ENCODE results near the gene S100A6. TPM values are rescaled to one million over a fixed set of nuclear protein-coding genes. Genes with fewer than 3 reads are reported as not detected.

S100A6 gene
- total and polyA plus RNA-seq, 8 donors, result 154 to 2,520 (median 634) TPM

DNA sequence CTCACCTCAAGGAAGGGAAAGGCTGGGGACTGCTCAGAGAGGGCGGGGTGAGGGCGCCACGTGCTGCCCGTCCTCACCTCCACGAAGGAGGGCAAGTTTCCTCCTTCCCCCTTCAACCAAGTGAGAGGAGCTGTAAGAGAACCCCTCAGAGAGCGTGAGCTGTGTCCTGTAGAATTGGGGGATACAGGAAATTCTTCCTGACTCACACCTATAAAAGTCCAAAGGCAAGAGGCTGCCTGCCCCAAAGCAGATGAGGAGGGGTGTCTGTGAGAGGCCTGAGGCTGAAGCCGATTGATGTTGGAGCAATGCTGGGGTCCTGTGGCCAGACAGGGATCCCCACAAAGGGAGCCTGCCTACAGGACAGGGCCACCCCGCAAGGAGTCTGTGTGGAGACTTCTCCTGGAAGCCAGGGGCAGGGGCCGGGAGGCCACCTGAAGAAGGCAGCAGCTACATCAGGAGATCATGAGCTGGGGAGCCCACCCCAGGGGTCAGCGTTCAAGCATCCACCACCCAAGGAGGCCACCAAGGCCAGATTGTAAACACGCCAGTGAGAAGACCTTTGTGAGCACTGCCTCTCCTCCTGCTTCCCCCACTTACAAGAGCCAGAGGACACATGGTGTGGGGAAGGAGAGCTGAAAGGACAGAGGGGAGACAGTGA is 27.7 kb downstream of the S100A6 start:
- WGBS, 5 donors, result 76 to 95% (median 82%) methylated on average over 7 to 11 of the region's 11 CpGs
- H3K4me3 ChIP-seq, result no peak overlapping the region
- intact Hi-C loops (cut with DNase I; ENCODE audit: low total_unique reads), result no loop called here
- TF ChIP-seq POLR2A (IDR thresholded peaks at IDR 0.05) (no peak), POLR2AphosphoS5 (IDR thresholded peaks at IDR 0.05) (no peak), EP300 (IDR thresholded peaks at IDR 0.05) (no peak)
- TF ChIP-seq, protein P1, sequence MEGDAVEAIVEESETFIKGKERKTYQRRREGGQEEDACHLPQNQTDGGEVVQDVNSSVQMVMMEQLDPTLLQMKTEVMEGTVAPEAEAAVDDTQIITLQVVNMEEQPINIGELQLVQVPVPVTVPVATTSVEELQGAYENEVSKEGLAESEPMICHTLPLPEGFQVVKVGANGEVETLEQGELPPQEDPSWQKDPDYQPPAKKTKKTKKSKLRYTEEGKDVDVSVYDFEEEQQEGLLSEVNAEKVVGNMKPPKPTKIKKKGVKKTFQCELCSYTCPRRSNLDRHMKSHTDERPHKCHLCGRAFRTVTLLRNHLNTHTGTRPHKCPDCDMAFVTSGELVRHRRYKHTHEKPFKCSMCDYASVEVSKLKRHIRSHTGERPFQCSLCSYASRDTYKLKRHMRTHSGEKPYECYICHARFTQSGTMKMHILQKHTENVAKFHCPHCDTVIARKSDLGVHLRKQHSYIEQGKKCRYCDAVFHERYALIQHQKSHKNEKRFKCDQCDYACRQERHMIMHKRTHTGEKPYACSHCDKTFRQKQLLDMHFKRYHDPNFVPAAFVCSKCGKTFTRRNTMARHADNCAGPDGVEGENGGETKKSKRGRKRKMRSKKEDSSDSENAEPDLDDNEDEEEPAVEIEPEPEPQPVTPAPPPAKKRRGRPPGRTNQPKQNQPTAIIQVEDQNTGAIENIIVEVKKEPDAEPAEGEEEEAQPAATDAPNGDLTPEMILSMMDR (IDR thresholded peaks at IDR 0.05), result no peak
- H3K27ac ChIP-seq, result peak overlapping the region in 4 of 5 donors; percentile 59 to 82 (median 76)
- H3K4me1 ChIP-seq, result peaks cover 4 to 25% (median 15%) of the 10 kb centered on the region in 4 donors
- H3K36me3 ChIP-seq, result no peaks in the 10 kb centered on the region
- H3K9me3 ChIP-seq, result no peaks in the 10 kb centered on the region
- no peak for DNase-seq
- no peaks in the 10 kb centered on the region for H3K27me3 ChIP-seq

DNA sequence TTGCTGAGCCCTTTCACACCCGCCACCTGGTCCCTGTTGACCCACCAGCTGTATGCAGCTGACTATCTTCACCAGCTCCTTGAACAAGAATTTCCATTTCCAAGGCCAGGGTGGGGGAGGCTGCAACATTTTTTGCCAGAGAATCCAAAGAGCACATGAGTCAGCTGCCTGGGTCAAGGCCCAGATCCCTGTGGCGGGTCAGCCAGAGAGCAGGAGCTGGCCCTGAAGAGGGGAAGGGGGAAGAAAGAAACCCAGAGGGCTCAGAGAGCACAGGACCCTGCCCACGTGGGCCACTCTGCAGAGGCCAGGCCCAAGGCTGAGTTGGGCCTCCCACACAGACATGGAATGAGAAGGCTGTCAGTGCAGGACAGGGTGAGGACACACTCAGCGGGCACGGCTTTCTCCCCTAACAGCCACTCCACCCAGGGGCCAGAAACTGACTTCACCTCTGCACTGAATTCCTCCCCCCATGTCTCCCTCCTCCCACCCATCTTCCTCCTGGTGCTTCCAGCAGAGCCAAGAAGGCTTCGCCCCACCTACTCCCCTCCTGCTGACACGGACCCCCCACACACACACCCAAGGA is 28.9 kb downstream of the S100A6 start:
- no peaks in the 10 kb centered on the region for H3K36me3 ChIP-seq
- peak; percentile 52 to 90 for DNase-seq
- peak overlapping the region; percentile 59 to 82 (median 72) for H3K27ac ChIP-seq
- H3K9me3 ChIP-seq, result no peaks in the 10 kb centered on the region
- 50 to 64% (median 58%) methylated on average over 7 of the region's 7 CpGs for WGBS, 5 donors
- H3K4me3 ChIP-seq, result no peak overlapping the region
- intact Hi-C loops (cut with DNase I; ENCODE audit: low total_unique reads), result no loop called here
- peaks cover 4 to 25% (median 15%) of the 10 kb centered on the region in 4 donors for H3K4me1 ChIP-seq
- no peaks in the 10 kb centered on the region for H3K27me3 ChIP-seq
- TF ChIP-seq POLR2AphosphoS5 (IDR thresholded peaks at IDR 0.05), result peak; percentile 72 to 78 (median 78)
- TF ChIP-seq EP300 (IDR thresholded peaks at IDR 0.05), result no peak

DNA sequence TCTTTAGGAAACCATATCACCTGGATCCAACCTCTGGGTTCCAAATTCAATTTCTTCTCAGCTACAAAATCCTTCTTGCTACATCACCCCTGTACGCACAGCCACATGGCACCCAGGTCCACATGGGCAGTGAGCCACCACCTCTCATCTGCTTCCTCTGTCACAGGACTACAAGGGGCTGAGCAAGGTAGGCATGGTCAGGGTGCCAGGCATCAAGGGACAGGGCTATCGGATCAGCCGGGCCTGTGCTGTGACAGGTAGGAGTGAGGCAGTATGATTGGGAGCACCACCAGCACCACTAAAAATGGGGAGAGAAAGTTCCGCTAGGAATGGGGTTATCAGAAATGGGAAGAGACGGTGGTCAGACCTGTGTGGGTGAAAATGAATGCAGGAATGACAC is 29.4 kb downstream of the S100A6 start:
- DNase-seq, result no peak
- peaks cover 4 to 25% (median 15%) of the 10 kb centered on the region in 4 donors for H3K4me1 ChIP-seq
- no peak overlapping the region for H3K4me3 ChIP-seq
- no peaks in the 10 kb centered on the region for H3K9me3 ChIP-seq
- TF ChIP-seq EP300 (IDR thresholded peaks at IDR 0.05) (no peak), POLR2AphosphoS5 (IDR thresholded peaks at IDR 0.05) (no peak), POLR2A (IDR thresholded peaks at IDR 0.05) (no peak)
- TF ChIP-seq, protein P1 (IDR thresholded peaks at IDR 0.05), result no peak
- H3K27ac ChIP-seq, result peak overlapping the region in 4 of 5 donors; percentile 10 to 82 (median 76)
- WGBS, 5 donors, result 79 to 87% (median 84%) methylated on average over 5 of the region's 5 CpGs
- no peaks in the 10 kb centered on the region for H3K36me3 ChIP-seq
- no peaks in the 10 kb centered on the region for H3K27me3 ChIP-seq
- intact Hi-C loops (cut with DNase I; ENCODE audit: low total_unique reads), result no loop called here

DNA sequence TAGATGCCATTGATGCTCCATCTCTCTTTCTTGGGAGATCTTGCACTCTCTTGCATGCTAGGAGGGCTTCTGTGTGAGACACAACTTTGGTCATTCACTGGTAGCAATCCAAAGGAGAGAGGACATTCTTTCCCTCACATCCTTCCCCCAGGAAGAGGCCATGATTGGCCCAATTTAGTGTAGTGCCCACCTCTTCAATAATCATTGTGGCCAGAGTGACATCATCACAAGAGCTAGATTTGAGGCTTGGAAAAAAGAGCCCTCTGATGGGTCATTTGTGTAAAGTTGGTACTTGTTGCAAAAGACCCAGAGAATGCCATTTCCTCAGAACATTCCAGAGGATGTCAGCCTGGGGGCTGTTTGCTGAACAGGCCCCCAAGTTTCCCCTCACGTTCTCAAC is 30.2 kb downstream of the S100A6 start:
- Histone ChIP-seq H3K27ac (peak overlapping the region in 1 of 5 donors; percentile 79), H3K4me3 (no peak overlapping the region), H3K9me3 (no peaks in the 10 kb centered on the region), H3K36me3 (no peaks in the 10 kb centered on the region), H3K27me3 (no peaks in the 10 kb centered on the region), H3K4me1 (peaks cover 4 to 20% (median 10%) of the 10 kb centered on the region in 4 donors)
- intact Hi-C loops (cut with DNase I; ENCODE audit: low total_unique reads), result no loop called here
- no peak for DNase-seq
- 71 to 100% (median 88%) methylated on average over 1 of the region's 1 CpG for WGBS, 5 donors
- no peak for TF ChIP-seq EP300 (IDR thresholded peaks at IDR 0.05)
- TF ChIP-seq, protein P1 (IDR thresholded peaks at IDR 0.05), result no peak

GRCh38 chr1:153503766-153504165 is 32.0 kb downstream of the S100A6 start:
- Histone ChIP-seq H3K36me3 (no peaks in the 10 kb centered on the region), H3K27me3 (peaks cover 0 to 4% (median 0%) of the 10 kb centered on the region in 3 donors), H3K27ac (no peak overlapping the region), H3K9me3 (no peaks in the 10 kb centered on the region), H3K4me1 (peaks cover 4 to 20% (median 10%) of the 10 kb centered on the region in 4 donors), H3K4me3 (no peak overlapping the region)
- TF ChIP-seq POLR2A (IDR thresholded peaks at IDR 0.05) (no peak), POLR2AphosphoS5 (IDR thresholded peaks at IDR 0.05) (no peak), EP300 (IDR thresholded peaks at IDR 0.05) (no peak)
- TF ChIP-seq, protein P1 (IDR thresholded peaks at IDR 0.05), result no peak
- DNase-seq, result no peak
- 71 to 87% (median 83%) methylated on average over 3 of the region's 3 CpGs for WGBS, 5 donors
- intact Hi-C loops (cut with DNase I; ENCODE audit: low total_unique reads), result no loop called here
